Stomach (tissue), 4 donors: ENCODE measurements around the gene TRMU.

Source experiments
- CTCF ChIP-seq, 7 experiments: fragments of 450-650 bp in 4 of 7; fragments of 200-600 bp in 3 of 7; sonication (generic) in 3 of 7; IDR thresholded peaks; one replicate each; pipeline ENCODE4 v1.5.1; 2016 to 2019; ENCODE audit warnings: antibody characterized with exemption in 7 of 7, control low read depth in 2 of 7, mild to moderate bottlenecking in 1 of 7
- POLR2AphosphoS5 ChIP-seq, 3 donors: sonication (generic); formaldehyde crosslinking; IDR thresholded peaks; one replicate each; pipeline ENCODE4 v1.6.1; 2016; ENCODE audit warnings: antibody characterized with exemption in 3 of 3

GRCh38 chr22:46323162-46323561, 12.4 kb upstream of the TRMU start:
- no peak for TF ChIP-seq CTCF (IDR thresholded peaks at IDR 0.05)
- TF ChIP-seq POLR2AphosphoS5 (IDR thresholded peaks at IDR 0.05) = no peak
